Osteoblast (primary cell): Measurements from ENCODE around the gene ACTL8. TPM values are rescaled to one million over a fixed set of nuclear protein-coding genes. Genes with fewer than 3 reads are reported as not detected.

Experiments used
- DNase-seq: peaks from one replicate; pipeline ENCODE4 v3.0.0; 2011; ENCODE audit warnings: low spot score, mixed read lengths; ENCODE audit not compliant: insufficient read length; ENCODE audit errors: missing footprints
- H2AFZ ChIP-seq: 2 replicates; pipeline ENCODE4 v1.6.0; 2011; ENCODE audit warnings: mild to moderate bottlenecking, low read length
- H3K27ac ChIP-seq: 2 replicates; pipeline ENCODE4 v1.5.1; 2011; ENCODE audit warnings: mild to moderate bottlenecking, low read depth, low read length, moderate library complexity
- H3K27me3 ChIP-seq: 2 replicates; pipeline ENCODE4 v1.6.0; 2012; ENCODE audit warnings: mild to moderate bottlenecking, control low read depth, inconsistent platforms, low read length, moderate library complexity; ENCODE audit not compliant: insufficient read depth
- H3K36me3 ChIP-seq: 2 replicates; pipeline ENCODE4 v1.5.1; 2011; ENCODE audit warnings: mild to moderate bottlenecking, low read length, control low read depth, moderate library complexity; ENCODE audit not compliant: insufficient read depth
- H3K4me1 ChIP-seq: 2 replicates; pipeline ENCODE4 v1.5.1; 2011; ENCODE audit warnings: mild to moderate bottlenecking, low read length, control low read depth, moderate library complexity; ENCODE audit not compliant: insufficient read depth
- H3K4me2 ChIP-seq: 2 replicates; pipeline ENCODE4 v1.6.0; 2011; ENCODE audit warnings: mild to moderate bottlenecking, low read length; ENCODE audit not compliant: insufficient read depth
- H3K4me3 ChIP-seq: fragments of 200-600 bp; sonication (generic); 3 replicates; pipeline ENCODE4 v1.5.1; 2012; ENCODE audit warnings: mild to moderate bottlenecking, low read length, inconsistent platforms; ENCODE audit not compliant: insufficient read depth
- H3K79me2 ChIP-seq: 2 replicates; pipeline ENCODE4 v1.6.0; 2012; ENCODE audit warnings: mild to moderate bottlenecking, low read length, control low read depth, inconsistent platforms; ENCODE audit not compliant: insufficient read depth
- H3K9me3 ChIP-seq: 2 replicates; pipeline ENCODE4 v1.5.1; 2011; ENCODE audit warnings: low read depth, low read length, control low read depth
- H4K20me1 ChIP-seq: 2 replicates; pipeline ENCODE4 v1.6.0; 2012; ENCODE audit warnings: mild to moderate bottlenecking, low read length, control low read depth; ENCODE audit not compliant: insufficient read depth
- total RNA-seq: library from RNA; depleted of rRNA; stranded (reverse); fragments of >200 nt; gene quantifications from 2 replicates; pipeline ENCODE4 v1.2.3, GENCODE V29; 2012
- TF ChIP-seq, protein P1 (sequence below): IDR thresholded peaks from 2 replicates; pipeline ENCODE4 v1.5.1; 2011; ENCODE audit warnings: mild to moderate bottlenecking, low read depth, low read length, moderate library complexity; ENCODE audit errors: extremely low read depth

Gene ACTL8
- total RNA-seq, 1 donor: not detected

DNA sequence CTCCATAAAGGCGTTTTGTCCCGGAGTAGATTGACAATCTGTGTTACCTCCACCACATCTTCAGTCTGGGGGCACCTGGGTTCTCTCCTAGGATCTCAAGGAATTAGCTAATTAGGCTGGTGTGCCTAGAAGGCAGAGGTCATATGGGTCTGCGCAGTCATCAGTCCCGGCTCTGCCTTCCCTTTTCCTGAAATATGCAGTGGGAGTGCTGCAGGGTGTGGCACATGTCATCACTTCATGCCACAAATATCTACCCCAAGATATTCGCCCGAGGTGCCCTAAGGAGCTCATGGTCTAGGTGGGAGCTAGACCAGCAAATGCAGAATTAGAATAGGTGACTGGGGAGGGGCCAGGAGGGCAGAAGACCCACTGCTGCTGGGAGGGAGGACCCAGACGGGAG, 42.9 kb downstream of the ACTL8 start:
- Histone ChIP-seq H2AFZ (no peak overlapping the region), H3K27ac (no peak overlapping the region), H3K9me3 (no peaks in the 10 kb centered on the region), H3K36me3 (no peaks in the 10 kb centered on the region), H3K4me3 (no peak overlapping the region), H4K20me1 (no peaks in the 10 kb centered on the region), H3K79me2 (no peaks in the 10 kb centered on the region), H3K4me2 (no peak overlapping the region), H3K27me3 (peaks cover 17% of the 10 kb centered on the region), H3K4me1 (peaks cover 8% of the 10 kb centered on the region)
- no peak for DNase-seq
- TF ChIP-seq, protein P1, sequence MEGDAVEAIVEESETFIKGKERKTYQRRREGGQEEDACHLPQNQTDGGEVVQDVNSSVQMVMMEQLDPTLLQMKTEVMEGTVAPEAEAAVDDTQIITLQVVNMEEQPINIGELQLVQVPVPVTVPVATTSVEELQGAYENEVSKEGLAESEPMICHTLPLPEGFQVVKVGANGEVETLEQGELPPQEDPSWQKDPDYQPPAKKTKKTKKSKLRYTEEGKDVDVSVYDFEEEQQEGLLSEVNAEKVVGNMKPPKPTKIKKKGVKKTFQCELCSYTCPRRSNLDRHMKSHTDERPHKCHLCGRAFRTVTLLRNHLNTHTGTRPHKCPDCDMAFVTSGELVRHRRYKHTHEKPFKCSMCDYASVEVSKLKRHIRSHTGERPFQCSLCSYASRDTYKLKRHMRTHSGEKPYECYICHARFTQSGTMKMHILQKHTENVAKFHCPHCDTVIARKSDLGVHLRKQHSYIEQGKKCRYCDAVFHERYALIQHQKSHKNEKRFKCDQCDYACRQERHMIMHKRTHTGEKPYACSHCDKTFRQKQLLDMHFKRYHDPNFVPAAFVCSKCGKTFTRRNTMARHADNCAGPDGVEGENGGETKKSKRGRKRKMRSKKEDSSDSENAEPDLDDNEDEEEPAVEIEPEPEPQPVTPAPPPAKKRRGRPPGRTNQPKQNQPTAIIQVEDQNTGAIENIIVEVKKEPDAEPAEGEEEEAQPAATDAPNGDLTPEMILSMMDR: no peak

DNA sequence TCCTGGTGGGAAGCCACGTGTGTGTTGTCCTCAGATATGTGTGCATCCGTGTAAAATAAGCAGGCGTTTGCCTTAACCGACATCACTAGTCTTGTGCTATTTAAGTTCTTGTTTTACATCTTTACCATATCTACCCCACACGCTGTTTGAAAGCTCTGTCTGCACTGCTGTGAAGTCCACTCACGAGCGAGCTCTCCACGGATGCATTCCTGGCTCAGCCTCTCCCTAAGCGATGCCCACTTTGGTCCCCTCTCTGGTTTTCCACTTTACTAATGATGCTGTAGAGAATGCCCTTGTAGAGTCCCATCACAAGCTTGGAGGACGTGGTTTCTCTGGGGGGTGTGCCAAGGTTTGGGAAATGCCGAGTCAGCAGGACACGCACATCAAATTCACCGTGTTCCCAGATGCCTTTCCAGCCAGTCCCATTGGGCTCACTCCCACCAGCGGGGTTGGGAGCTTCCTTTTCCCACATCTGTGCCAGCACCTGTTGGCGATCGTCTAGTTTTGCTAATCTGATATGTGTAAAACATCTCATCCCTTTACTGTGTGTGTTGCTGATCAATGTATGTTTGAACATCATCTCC, 43.8 kb downstream of the ACTL8 start:
- Histone ChIP-seq H3K36me3 (no peaks in the 10 kb centered on the region), H3K9me3 (no peaks in the 10 kb centered on the region), H3K4me1 (peaks cover 8% of the 10 kb centered on the region), H3K79me2 (no peaks in the 10 kb centered on the region), H4K20me1 (no peaks in the 10 kb centered on the region), H3K27ac (no peak overlapping the region), H3K4me2 (no peak overlapping the region), H3K27me3 (peaks cover 13% of the 10 kb centered on the region), H2AFZ (no peak overlapping the region), H3K4me3 (no peak overlapping the region)
- no peak for DNase-seq
- TF ChIP-seq, protein P1: no peak

DNA sequence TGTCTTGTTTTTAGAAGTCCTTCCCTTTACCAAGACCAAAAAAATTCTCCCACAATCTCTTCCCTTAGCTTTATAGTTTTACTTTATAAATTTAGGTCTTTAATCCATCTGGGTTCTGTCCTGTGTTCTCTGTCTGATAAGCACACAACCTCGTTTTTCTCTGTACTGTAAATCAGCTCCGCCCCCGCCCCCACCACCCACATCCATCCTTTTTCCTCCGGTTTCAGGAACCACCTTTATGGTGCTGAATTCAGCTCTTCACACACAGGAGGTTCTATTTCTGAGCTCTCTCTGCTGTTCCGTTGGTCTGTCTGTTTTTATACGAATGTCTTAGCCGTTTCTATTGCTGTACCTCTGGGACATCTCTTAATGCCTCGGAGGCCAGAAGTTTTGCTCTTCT, 44.5 kb downstream of the ACTL8 start:
- Histone ChIP-seq H3K27me3 (peaks cover 12% of the 10 kb centered on the region), H3K79me2 (no peaks in the 10 kb centered on the region), H3K27ac (no peak overlapping the region), H3K4me1 (peaks cover 8% of the 10 kb centered on the region), H3K4me3 (no peak overlapping the region), H3K36me3 (no peaks in the 10 kb centered on the region), H3K4me2 (no peak overlapping the region), H4K20me1 (no peaks in the 10 kb centered on the region), H3K9me3 (no peaks in the 10 kb centered on the region), H2AFZ (no peak overlapping the region)
- TF ChIP-seq, protein P1: no peak
- no peak for DNase-seq

DNA sequence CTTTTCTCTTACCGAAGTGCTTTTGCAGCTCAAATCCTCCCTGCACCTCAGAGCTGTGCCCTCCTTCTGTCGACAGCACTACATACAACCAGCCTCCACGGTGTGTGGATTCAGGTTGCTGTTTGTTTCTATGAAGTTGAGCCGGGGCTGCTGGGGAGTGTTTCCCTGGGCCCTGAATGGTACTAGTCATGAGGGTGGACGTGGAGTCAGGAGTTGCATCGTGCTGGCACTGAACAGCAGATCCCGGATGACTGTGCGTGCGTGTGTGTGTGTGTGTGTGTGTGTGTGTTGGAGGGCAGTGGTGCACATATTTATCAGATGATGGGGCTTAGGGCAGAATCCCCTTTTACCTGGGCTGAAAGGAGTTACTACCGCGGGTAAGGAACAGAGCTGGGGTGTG, 47.0 kb downstream of the ACTL8 start:
- Histone ChIP-seq H4K20me1 (no peaks in the 10 kb centered on the region), H3K4me2 (peak overlapping the region; percentile 59), H3K79me2 (no peaks in the 10 kb centered on the region), H3K27ac (peak overlapping the region; percentile 72), H3K4me1 (peaks cover 8% of the 10 kb centered on the region), H3K36me3 (no peaks in the 10 kb centered on the region), H2AFZ (peak overlapping the region; percentile 92), H3K27me3 (peaks cover 10% of the 10 kb centered on the region), H3K9me3 (no peaks in the 10 kb centered on the region), H3K4me3 (peak overlapping the region; percentile 26)
- TF ChIP-seq, protein P1: no peak
- DNase-seq: no peak
